GM23338 (cell line): ENCODE measurements around the gene DOCK3. TPM values are rescaled to one million over a fixed set of nuclear protein-coding genes. Genes with fewer than 3 reads are reported as not detected.

Source experiments
- ATAC-seq: fragments of 200-7000 bp; cut with Tn5 transposase; 3 replicates; pipeline ENCODE4 v1.9.1; 2020
- DNase-seq: peaks from one replicate; pipeline ENCODE4 v3.0.0-alpha.2; 2015; ENCODE audit warnings: low spot score
- H2AFZ ChIP-seq: fragments of 200-600 bp; sonication (generic); 2 replicates; pipeline ENCODE4 v1.8.0; 2016; ENCODE audit warnings: antibody characterized with exemption, mild to moderate bottlenecking, moderate library complexity
- H3F3A ChIP-seq: fragments of 200-600 bp; sonication (generic); replicated peaks from 2 replicates; pipeline ENCODE4 v1.8.0; 2017; ENCODE audit warnings: antibody characterized with exemption, mixed run types, low read depth
- H3K27ac ChIP-seq: fragments of 200-600 bp; sonication (generic); 2 replicates; pipeline ENCODE4 v1.6.1; 2016; ENCODE audit warnings: low read depth
- H3K27me3 ChIP-seq: fragments of 200-600 bp; sonication (generic); 2 replicates; pipeline ENCODE4 v1.8.0; 2016; ENCODE audit warnings: mild to moderate bottlenecking, mixed run types, moderate library complexity; ENCODE audit not compliant: insufficient read depth
- H3K36me3 ChIP-seq: fragments of 200-600 bp; sonication (generic); 2 replicates; pipeline ENCODE4 v1.8.0; 2016; ENCODE audit warnings: mild to moderate bottlenecking; ENCODE audit not compliant: insufficient read depth
- H3K4me1 ChIP-seq: fragments of 200-600 bp; sonication (generic); 2 replicates; pipeline ENCODE4 v1.8.0; 2016; ENCODE audit warnings: mild to moderate bottlenecking, moderate library complexity; ENCODE audit not compliant: insufficient read depth
- H3K4me2 ChIP-seq: fragments of 200-600 bp; sonication (generic); 2 replicates; pipeline ENCODE4 v1.7.1; 2017; ENCODE audit warnings: mixed run types
- H3K4me3 ChIP-seq: fragments of 200-600 bp; sonication (generic); 2 replicates; pipeline ENCODE4 v1.6.1; 2016; ENCODE audit warnings: mixed run types
- H3K79me2 ChIP-seq: fragments of 200-600 bp; sonication (generic); replicated peaks from 2 replicates; pipeline ENCODE4 v1.8.0; 2017; ENCODE audit warnings: mild to moderate bottlenecking; ENCODE audit not compliant: insufficient read depth
- H3K9me2 ChIP-seq: fragments of 200-600 bp; sonication (generic); 2 replicates; pipeline ENCODE4 v1.8.0; 2017; ENCODE audit not compliant: insufficient read depth
- H4K20me1 ChIP-seq: fragments of 200-600 bp; sonication (generic); replicated peaks from 2 replicates; pipeline ENCODE4 v1.8.0; 2017; ENCODE audit warnings: mild to moderate bottlenecking; ENCODE audit not compliant: insufficient read depth
- H3K27ac Mint-ChIP-seq: 2 replicates; pipeline ENCODE4 v1.8.0; 2020; ENCODE audit warnings: inconsistent platforms, mild to moderate bottlenecking, moderate library complexity, mixed read lengths
- H3K27me3 Mint-ChIP-seq: 3 replicates; pipeline ENCODE4 v1.8.0; 2022; ENCODE audit warnings: low read depth, mild to moderate bottlenecking, moderate library complexity, mixed read lengths, inconsistent platforms; ENCODE audit not compliant: insufficient read depth, poor library complexity
- H3K36me3 Mint-ChIP-seq: 3 replicates; pipeline ENCODE4 v1.8.0; 2021; ENCODE audit warnings: low read depth, mild to moderate bottlenecking, inconsistent platforms, moderate library complexity, mixed read lengths
- H3K4me1 Mint-ChIP-seq: 3 replicates; pipeline ENCODE4 v1.8.0; 2020; ENCODE audit warnings: mild to moderate bottlenecking, inconsistent platforms, mixed read lengths
- H3K4me3 Mint-ChIP-seq: 3 replicates; pipeline ENCODE4 v1.8.0; 2021; ENCODE audit warnings: moderate library complexity, mild to moderate bottlenecking, inconsistent platforms, mixed read lengths
- H3K9me3 Mint-ChIP-seq: 3 replicates; pipeline ENCODE4 v1.8.0; 2020; ENCODE audit warnings: moderate library complexity, mild to moderate bottlenecking, inconsistent platforms, mixed read lengths
- CREB1 ChIP-seq: fragments of 250-450 bp; sonication (Bioruptor Pico); IDR thresholded peaks from 2 replicates; pipeline ENCODE4 v1.5.0; 2020; ENCODE audit warnings: low read depth, mild to moderate bottlenecking, moderate library complexity
- ETS1 ChIP-seq: IDR thresholded peaks from 2 replicates; pipeline ENCODE4 v1.6.1; 2016; ENCODE audit warnings: antibody characterized with exemption
- EZH2 ChIP-seq: fragments of 200-600 bp; sonication (generic); IDR thresholded peaks from one replicate; pipeline ENCODE4 v1.8.0; 2017; ENCODE audit warnings: antibody characterized with exemption, mild to moderate bottlenecking, low read depth; ENCODE audit not compliant: unreplicated experiment
- EZH2phosphoT487 ChIP-seq: fragments of 200-600 bp; sonication (generic); IDR thresholded peaks from one replicate; pipeline ENCODE4 v1.8.1; 2018; ENCODE audit warnings: antibody characterized with exemption; ENCODE audit not compliant: unreplicated experiment
- JUNB ChIP-seq: IDR thresholded peaks from one replicate; pipeline ENCODE4 v1.6.1; 2016; ENCODE audit warnings: antibody characterized with exemption; ENCODE audit not compliant: unreplicated experiment
- NANOG ChIP-seq: IDR thresholded peaks from 2 replicates; pipeline ENCODE4 v1.6.1; 2016; ENCODE audit warnings: antibody characterized with exemption, borderline replicate concordance
- POLR2AphosphoS5 ChIP-seq: IDR thresholded peaks from 2 replicates; pipeline ENCODE4 v1.6.1; 2016; ENCODE audit warnings: antibody characterized with exemption, low read depth
- REST ChIP-seq: IDR thresholded peaks from one replicate; pipeline ENCODE4 v1.6.1; 2018; ENCODE audit warnings: antibody characterized with exemption; ENCODE audit not compliant: unreplicated experiment
- STAT1 ChIP-seq: IDR thresholded peaks from one replicate; pipeline ENCODE4 v1.6.1; 2016; ENCODE audit warnings: antibody characterized with exemption; ENCODE audit not compliant: unreplicated experiment
- ZNF114 ChIP-seq: fragments of 250-450 bp; sonication (Bioruptor Pico); IDR thresholded peaks from 2 replicates; pipeline ENCODE4 v1.5.0; 2020; ENCODE audit warnings: mild to moderate bottlenecking, moderate library complexity
- ZNF331 ChIP-seq: fragments of 250-450 bp; sonication (Bioruptor Pico); IDR thresholded peaks from 2 replicates; pipeline ENCODE4 v1.5.0; 2020; ENCODE audit warnings: low read depth, mild to moderate bottlenecking, moderate library complexity
- polyA plus RNA-seq: library from polyadenylated mRNA; unstranded; fragments of >200 nt; fragmentation: Nextera tagmentation; extraction: Ambion mirVana; gene quantifications from 2 replicates; pipeline ENCODE4 v1.2.1, GENCODE V29; 2016
- total RNA-seq: library from RNA; depleted of rRNA; stranded (reverse); fragments of >200 nt; shearing (Covaris generic); gene quantifications from 2 replicates; pipeline ENCODE4 v1.2.3, GENCODE V29; 2014
- TF ChIP-seq, protein P1 (sequence below): fragments of 250-450 bp; sonication (Bioruptor Pico); IDR thresholded peaks from 2 replicates; pipeline ENCODE4 v1.5.0; 2020; ENCODE audit warnings: mild to moderate bottlenecking, moderate library complexity
- TF ChIP-seq, protein P2 (sequence below), 2 experiments: fragments of 200-600 bp in 1 of 2; sonication (generic) in 1 of 2; conservative IDR thresholded peaks; 2 replicates each; pipeline versions ENCODE4 v1.5.1 to v1.6.1; 2016 to 2017; ENCODE audit warnings: antibody characterized with exemption in 2 of 2, low read depth in 2 of 2, mild to moderate bottlenecking in 2 of 2, moderate library complexity in 1 of 2

Gene DOCK3
- total and polyA plus RNA-seq, 2 experiments from 2014 or later, result 2.4 to 5.6 TPM

DNA sequence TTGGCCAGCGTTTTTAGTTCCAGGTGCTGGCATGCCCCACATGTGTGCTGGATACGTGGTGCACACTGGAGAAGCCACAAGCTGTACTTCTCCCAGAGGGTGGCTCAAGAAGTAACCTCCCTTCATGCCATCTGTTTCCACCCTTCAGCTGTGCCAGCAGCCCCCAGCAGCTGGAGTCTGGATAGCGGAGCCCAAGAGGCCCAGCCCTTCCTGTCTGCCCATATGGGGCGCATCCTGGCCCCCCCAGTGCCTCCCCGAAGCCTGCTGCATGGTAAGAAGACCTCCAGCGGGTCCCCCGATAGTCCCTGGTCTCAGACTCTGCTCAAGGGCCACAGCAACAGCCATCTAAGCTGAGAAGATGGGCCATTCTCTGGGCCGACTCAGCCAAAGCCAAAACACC is 704.6 kb downstream of the DOCK3 start:
- Histone ChIP-seq H3K4me1 (peaks cover 15% of the 10 kb centered on the region), H3K36me3 (no peaks in the 10 kb centered on the region), H2AFZ (no peak overlapping the region), H3K4me3 (no peak overlapping the region), H3K27ac (no peak overlapping the region), H4K20me1 (no peaks in the 10 kb centered on the region), H3F3A (no peaks in the 10 kb centered on the region; the same call in 1 of the 2 replicates), H3K4me2 (no peak overlapping the region), H3K27me3 (no peaks in the 10 kb centered on the region), H3K9me2 (no peaks in the 10 kb centered on the region), H3K79me2 (peaks cover 10% of the 10 kb centered on the region)
- no peak for DNase-seq
- Mint-ChIP-seq H3K4me1 (peaks cover 19% of the 10 kb centered on the region), H3K36me3 (peaks cover 3% of the 10 kb centered on the region; the same call in 1 of the 3 replicates), H3K27ac (0 out of 2 replicates have a peak overlapping the region, but pooled peaks have one; percentile 36), H3K27me3 (peaks cover 4% of the 10 kb centered on the region), H3K9me3 (no peaks in the 10 kb centered on the region; the same call in 2 of the 3 replicates), H3K4me3 (no peak overlapping the region)
- no peak for ATAC-seq
- TF ChIP-seq ZNF331 (CRISPR knock-in tag) (no peak), POLR2AphosphoS5 (no peak), EZH2 (no peak), JUNB (no peak), REST (no peak), STAT1 (no peak), ETS1 (no peak), CREB1 (no peak), ZNF114 (CRISPR knock-in tag) (no peak), EZH2phosphoT487 (no peak), NANOG (no peak)
- TF ChIP-seq, protein P1, sequence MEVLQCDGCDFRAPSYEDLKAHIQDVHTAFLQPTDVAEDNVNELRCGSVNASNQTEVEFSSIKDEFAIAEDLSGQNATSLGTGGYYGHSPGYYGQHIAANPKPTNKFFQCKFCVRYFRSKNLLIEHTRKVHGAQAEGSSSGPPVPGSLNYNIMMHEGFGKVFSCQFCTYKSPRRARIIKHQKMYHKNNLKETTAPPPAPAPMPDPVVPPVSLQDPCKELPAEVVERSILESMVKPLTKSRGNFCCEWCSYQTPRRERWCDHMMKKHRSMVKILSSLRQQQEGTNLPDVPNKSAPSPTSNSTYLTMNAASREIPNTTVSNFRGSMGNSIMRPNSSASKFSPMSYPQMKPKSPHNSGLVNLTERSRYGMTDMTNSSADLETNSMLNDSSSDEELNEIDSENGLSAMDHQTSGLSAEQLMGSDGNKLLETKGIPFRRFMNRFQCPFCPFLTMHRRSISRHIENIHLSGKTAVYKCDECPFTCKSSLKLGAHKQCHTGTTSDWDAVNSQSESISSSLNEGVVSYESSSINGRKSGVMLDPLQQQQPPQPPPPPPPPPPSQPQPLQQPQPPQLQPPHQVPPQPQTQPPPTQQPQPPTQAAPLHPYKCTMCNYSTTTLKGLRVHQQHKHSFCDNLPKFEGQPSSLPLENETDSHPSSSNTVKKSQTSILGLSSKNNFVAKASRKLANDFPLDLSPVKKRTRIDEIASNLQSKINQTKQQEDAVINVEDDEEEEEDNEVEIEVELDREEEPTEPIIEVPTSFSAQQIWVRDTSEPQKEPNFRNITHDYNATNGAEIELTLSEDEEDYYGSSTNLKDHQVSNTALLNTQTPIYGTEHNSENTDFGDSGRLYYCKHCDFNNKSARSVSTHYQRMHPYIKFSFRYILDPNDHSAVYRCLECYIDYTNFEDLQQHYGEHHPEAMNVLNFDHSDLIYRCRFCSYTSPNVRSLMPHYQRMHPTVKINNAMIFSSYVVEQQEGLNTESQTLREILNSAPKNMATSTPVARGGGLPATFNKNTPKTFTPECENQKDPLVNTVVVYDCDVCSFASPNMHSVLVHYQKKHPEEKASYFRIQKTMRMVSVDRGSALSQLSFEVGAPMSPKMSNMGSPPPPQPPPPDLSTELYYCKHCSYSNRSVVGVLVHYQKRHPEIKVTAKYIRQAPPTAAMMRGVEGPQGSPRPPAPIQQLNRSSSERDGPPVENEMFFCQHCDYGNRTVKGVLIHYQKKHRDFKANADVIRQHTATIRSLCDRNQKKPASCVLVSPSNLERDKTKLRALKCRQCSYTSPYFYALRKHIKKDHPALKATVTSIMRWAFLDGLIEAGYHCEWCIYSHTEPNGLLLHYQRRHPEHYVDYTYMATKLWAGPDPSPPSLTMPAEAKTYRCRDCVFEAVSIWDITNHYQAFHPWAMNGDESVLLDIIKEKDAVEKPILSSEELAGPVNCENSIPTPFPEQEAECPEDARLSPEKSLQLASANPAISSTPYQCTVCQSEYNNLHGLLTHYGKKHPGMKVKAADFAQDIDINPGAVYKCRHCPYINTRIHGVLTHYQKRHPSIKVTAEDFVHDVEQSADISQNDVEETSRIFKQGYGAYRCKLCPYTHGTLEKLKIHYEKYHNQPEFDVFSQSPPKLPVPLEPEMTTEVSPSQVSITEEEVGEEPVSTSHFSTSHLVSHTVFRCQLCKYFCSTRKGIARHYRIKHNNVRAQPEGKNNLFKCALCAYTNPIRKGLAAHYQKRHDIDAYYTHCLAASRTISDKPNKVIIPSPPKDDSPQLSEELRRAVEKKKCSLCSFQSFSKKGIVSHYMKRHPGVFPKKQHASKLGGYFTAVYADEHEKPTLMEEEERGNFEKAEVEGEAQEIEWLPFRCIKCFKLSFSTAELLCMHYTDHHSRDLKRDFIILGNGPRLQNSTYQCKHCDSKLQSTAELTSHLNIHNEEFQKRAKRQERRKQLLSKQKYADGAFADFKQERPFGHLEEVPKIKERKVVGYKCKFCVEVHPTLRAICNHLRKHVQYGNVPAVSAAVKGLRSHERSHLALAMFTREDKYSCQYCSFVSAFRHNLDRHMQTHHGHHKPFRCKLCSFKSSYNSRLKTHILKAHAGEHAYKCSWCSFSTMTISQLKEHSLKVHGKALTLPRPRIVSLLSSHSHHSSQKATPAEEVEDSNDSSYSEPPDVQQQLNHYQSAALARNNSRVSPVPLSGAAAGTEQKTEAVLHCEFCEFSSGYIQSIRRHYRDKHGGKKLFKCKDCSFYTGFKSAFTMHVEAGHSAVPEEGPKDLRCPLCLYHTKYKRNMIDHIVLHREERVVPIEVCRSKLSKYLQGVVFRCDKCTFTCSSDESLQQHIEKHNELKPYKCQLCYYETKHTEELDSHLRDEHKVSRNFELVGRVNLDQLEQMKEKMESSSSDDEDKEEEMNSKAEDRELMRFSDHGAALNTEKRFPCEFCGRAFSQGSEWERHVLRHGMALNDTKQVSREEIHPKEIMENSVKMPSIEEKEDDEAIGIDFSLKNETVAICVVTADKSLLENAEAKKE (CRISPR knock-in tag), result no peak
- TF ChIP-seq, protein P2, sequence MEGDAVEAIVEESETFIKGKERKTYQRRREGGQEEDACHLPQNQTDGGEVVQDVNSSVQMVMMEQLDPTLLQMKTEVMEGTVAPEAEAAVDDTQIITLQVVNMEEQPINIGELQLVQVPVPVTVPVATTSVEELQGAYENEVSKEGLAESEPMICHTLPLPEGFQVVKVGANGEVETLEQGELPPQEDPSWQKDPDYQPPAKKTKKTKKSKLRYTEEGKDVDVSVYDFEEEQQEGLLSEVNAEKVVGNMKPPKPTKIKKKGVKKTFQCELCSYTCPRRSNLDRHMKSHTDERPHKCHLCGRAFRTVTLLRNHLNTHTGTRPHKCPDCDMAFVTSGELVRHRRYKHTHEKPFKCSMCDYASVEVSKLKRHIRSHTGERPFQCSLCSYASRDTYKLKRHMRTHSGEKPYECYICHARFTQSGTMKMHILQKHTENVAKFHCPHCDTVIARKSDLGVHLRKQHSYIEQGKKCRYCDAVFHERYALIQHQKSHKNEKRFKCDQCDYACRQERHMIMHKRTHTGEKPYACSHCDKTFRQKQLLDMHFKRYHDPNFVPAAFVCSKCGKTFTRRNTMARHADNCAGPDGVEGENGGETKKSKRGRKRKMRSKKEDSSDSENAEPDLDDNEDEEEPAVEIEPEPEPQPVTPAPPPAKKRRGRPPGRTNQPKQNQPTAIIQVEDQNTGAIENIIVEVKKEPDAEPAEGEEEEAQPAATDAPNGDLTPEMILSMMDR (conservative IDR thresholded peaks at IDR 0.05; ENCODE audit: low read depth in 2 of 2), result no peak
